ENCODE measurements around the gene SAMD4A. TPM values are rescaled to one million over a fixed set of nuclear protein-coding genes. Genes with fewer than 3 reads are reported as not detected.

Gene SAMD4A
- total RNA-seq, 3 donors from 2014 or later, result 28.5 to 44.6 (median 36.2) TPM

- Histone ChIP-seq H3K36me3 (no peaks in the 10 kb centered on the region), H3K27ac (peak overlapping the region; percentile 48 to 65), H3K9me3 (no peaks in the 10 kb centered on the region), H3K4me3 (no peak overlapping the region), H3K4me1 (no peaks in the 10 kb centered on the region), H3K27me3 (no peaks in the 10 kb centered on the region)
- TF ChIP-seq CTCF (IDR thresholded peaks at IDR 0.05) (no peak), POLR2A (IDR thresholded peaks at IDR 0.05) (no peak), POLR2AphosphoS5 (IDR thresholded peaks at IDR 0.05) (peak in 2 of 3 donors; percentile 20 to 37)
- DNase-seq (ENCODE audit: low spot score in 2 of 2), result no peak
- intact Hi-C loops (cut with DNase I; ENCODE audit: low total_unique reads), result no loop called here
Observed at GRCh38 chr14:54692284-54692772, 125.4 kb downstream of the SAMD4A start.

GRCh38 chr14:54693761-54694160 lies 126.8 kb downstream of the SAMD4A start:
- no peak overlapping the region for H3K4me3 ChIP-seq
- TF ChIP-seq POLR2AphosphoS5 (IDR thresholded peaks at IDR 0.05) (no peak), POLR2A (IDR thresholded peaks at IDR 0.05) (no peak), CTCF (IDR thresholded peaks at IDR 0.05) (no peak)
- intact Hi-C loops (cut with DNase I; ENCODE audit: low total_unique reads), result no loop called here
- no peaks in the 10 kb centered on the region for H3K4me1 ChIP-seq
- no peak for DNase-seq (ENCODE audit: low spot score in 2 of 2)
- H3K27me3 ChIP-seq, result no peaks in the 10 kb centered on the region
- H3K9me3 ChIP-seq, result no peaks in the 10 kb centered on the region
- no peak overlapping the region for H3K27ac ChIP-seq
- no peaks in the 10 kb centered on the region for H3K36me3 ChIP-seq

- Histone ChIP-seq H3K27me3 (no peaks in the 10 kb centered on the region), H3K27ac (no peak overlapping the region), H3K9me3 (no peaks in the 10 kb centered on the region), H3K4me1 (no peaks in the 10 kb centered on the region), H3K36me3 (no peaks in the 10 kb centered on the region), H3K4me3 (no peak overlapping the region)
- no peak for DNase-seq (ENCODE audit: low spot score in 2 of 2)
- intact Hi-C loops (cut with DNase I; ENCODE audit: low total_unique reads), result no loop called here
- TF ChIP-seq POLR2A (IDR thresholded peaks at IDR 0.05), result no peak
- no peak for TF ChIP-seq POLR2AphosphoS5 (IDR thresholded peaks at IDR 0.05)
- no peak for TF ChIP-seq CTCF (IDR thresholded peaks at IDR 0.05)
Observed at GRCh38 chr14:54695196-54695595, 128.3 kb downstream of the SAMD4A start.

- TF ChIP-seq CTCF (IDR thresholded peaks at IDR 0.05) (no peak), POLR2AphosphoS5 (IDR thresholded peaks at IDR 0.05) (no peak)
- H3K36me3 ChIP-seq, result no peaks in the 10 kb centered on the region
- H3K4me1 ChIP-seq, result no peaks in the 10 kb centered on the region
- intact Hi-C loops (cut with DNase I; ENCODE audit: low total_unique reads), result no loop called here
- H3K4me3 ChIP-seq, result no peak overlapping the region
- H3K27me3 ChIP-seq, result no peaks in the 10 kb centered on the region
- no peaks in the 10 kb centered on the region for H3K9me3 ChIP-seq
- H3K27ac ChIP-seq, result peak overlapping the region; percentile 48 to 65
- peak in 1 of 2 donors; percentile 53 for DNase-seq (ENCODE audit: low spot score in 2 of 2)
Observed at GRCh38 chr14:54697001-54697400, 130.1 kb downstream of the SAMD4A start.

GRCh38 chr14:54697803-54698202 lies 130.9 kb downstream of the SAMD4A start:
- peak overlapping the region; percentile 48 to 65 for H3K27ac ChIP-seq
- H3K36me3 ChIP-seq, result no peaks in the 10 kb centered on the region
- H3K27me3 ChIP-seq, result no peaks in the 10 kb centered on the region
- no peak for DNase-seq (ENCODE audit: low spot score in 2 of 2)
- no peak overlapping the region for H3K4me3 ChIP-seq
- TF ChIP-seq POLR2AphosphoS5 (IDR thresholded peaks at IDR 0.05) (no peak), CTCF (IDR thresholded peaks at IDR 0.05) (no peak), POLR2A (IDR thresholded peaks at IDR 0.05) (no peak)
- intact Hi-C loops (cut with DNase I; ENCODE audit: low total_unique reads), result no loop called here
- H3K9me3 ChIP-seq, result no peaks in the 10 kb centered on the region
- H3K4me1 ChIP-seq, result no peaks in the 10 kb centered on the region
